ENCODE data around the gene UTF1. TPM values are rescaled to one million over a fixed set of nuclear protein-coding genes. Genes with fewer than 3 reads are reported as not detected.

UTF1 gene
- total RNA-seq, 1 experiment from 2014 or later: 8.8 TPM

DNA sequence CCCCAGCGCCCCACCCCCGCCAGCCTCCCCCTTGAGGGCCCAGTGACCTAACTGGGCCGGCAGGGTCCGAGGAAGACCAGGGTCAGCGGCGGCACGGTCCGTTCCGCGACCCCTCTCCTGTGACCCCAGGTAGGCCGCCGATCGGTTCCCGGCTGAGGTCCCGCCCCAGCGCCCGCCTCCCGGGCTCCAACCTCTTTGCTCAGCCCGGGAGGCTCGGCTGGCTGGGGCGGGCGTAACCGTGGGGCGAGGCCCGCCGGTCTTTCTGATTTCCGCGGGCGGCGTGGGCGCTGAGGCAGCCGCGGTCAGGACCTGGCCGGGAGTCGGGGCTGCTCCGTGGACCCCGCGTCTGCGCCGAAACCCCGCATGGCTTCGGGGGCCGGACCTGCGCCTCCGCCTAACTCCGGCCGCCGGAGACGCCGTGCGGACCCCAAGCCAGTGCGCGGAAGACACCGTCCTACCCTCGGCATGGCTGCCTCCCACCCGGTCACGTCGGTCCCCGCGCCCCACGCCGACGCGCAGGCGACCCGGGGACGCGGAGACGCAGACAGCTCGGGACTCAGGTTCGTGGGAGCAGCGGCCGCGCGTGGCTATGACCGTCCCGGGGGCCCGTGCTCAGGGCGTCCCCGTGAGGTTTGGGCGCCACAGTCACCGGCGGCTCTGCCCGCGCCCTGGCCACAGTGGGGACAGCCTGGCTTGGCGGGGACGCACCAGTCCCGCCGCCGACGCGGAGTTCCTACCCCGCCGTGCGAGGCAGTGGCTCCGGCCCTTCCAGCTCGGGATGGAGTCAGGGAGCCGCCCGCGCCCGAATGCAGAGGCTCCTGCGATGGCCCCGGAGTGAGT, 6.6 kb downstream of the UTF1 start:
- no peaks in the 10 kb centered on the region; the same call in 1 of the 2 replicates for H3K36me3 ChIP-seq (replicated peaks; ENCODE audit: control insufficient read depth, insufficient read depth, low read length)
- H3K27me3 ChIP-seq (ENCODE audit: control insufficient read depth, insufficient read depth, low read length): peaks cover 37% of the 10 kb centered on the region
- peak overlapping the region; percentile 62 for H3K4me3 ChIP-seq (ENCODE audit: insufficient read depth, low read depth, low read length)
- DNase-seq: peak; percentile 89

DNA sequence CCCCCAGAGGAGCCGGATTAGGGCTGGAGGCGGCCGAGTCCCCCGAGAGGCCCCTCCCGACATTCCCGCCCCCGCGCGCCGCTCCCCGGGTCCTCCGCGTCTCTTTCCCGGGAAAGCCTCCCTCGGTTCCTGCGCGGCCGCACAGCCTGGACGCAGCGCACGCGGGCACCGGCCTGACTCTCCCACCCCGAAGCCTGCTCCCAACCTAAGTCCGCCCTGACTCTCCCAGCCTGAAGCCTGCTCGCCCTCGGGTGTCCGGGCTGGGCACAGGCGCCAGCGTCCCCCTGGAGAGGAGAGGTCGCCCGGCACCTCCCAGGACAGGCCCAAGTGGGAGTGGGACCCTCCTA, 7.2 kb downstream of the UTF1 start:
- peak; percentile 90 for DNase-seq
- no peaks in the 10 kb centered on the region; the same call in 1 of the 2 replicates for H3K36me3 ChIP-seq (replicated peaks; ENCODE audit: control insufficient read depth, insufficient read depth, low read length)
- peak overlapping the region; percentile 62 for H3K4me3 ChIP-seq (ENCODE audit: insufficient read depth, low read depth, low read length)
- peaks cover 33% of the 10 kb centered on the region for H3K27me3 ChIP-seq (ENCODE audit: control insufficient read depth, insufficient read depth, low read length)

DNA sequence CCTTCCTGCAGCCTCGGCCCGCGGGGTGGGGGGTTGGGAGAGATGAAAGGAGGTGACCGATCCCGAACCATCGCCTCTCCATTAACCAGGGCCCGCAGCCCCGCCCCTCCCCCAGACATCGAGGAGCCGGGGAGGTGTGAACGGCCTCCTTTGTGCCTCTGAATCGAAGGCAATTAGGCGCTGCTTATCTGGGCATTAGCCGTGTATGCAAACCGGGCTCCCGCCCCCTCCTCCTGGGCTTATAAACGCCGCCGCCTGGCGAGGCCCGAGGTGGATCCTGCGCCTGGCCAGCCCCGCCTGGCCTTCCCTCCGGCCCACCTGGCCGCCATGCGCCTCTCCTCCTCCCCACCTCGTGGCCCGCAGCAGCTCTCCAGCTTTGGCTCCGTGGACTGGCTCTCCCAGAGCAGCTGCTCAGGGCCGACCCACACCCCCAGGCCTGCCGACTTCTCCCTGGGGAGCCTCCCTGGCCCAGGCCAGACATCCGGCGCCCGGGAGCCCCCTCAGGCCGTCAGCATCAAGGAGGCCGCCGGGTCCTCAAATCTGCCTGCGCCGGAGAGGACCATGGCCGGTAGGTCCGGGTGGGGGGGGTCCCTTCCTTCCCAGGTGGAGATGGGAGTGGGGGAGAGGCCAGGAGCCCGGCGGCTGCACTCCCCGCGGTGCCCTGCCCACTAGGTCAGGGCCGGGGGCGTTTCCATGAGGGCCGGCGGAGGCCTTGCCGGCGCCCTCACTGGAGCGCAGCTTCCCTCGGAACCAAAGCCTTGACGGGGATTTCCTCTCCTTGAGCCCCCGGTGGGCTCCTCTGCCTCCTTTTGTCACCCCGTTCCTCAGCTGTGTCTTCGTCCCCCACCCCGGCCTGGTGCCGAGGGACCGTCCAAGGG, 7.8 kb downstream of the UTF1 start, which contains the start of gene VENTX:
Gene VENTX, plus strand, starts transcription at position 268 of the 878 bp plus-strand sequence. Its CDS starts 60 bp downstream, at position 328.
- Histone ChIP-seq H3K36me3 (replicated peaks; ENCODE audit: control insufficient read depth, insufficient read depth, low read length) (no peaks in the 10 kb centered on the region; the same call in 1 of the 2 replicates), H3K4me3 (ENCODE audit: insufficient read depth, low read depth, low read length) (peak within 1 kb of the TSS; percentile 62), H3K27me3 (ENCODE audit: control insufficient read depth, insufficient read depth, low read length) (peaks cover 33% of the 10 kb centered on the region)
- peak; percentile 90 for DNase-seq

DNA sequence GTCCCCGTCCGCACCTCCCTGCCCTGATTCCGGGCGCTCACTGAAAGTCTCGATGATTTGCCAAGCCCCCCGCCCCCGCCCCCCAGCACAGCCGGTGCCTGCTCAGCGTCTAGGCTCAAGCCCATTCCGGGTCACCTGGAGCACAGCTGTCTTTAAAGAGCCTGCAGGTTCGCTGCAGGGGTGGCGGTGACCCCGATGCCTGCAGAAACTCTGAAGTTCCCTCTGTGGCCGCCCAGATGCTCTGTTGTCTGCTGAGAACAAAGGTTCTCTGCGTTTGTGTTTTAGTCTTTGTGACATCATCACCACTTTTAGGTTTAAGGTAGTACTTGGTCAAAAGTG, 8.4 kb downstream of the UTF1 start:
- Histone ChIP-seq H3K4me3 (ENCODE audit: insufficient read depth, low read depth, low read length) (peak overlapping the region; percentile 62), H3K27me3 (ENCODE audit: control insufficient read depth, insufficient read depth, low read length) (peaks cover 30% of the 10 kb centered on the region), H3K36me3 (replicated peaks; ENCODE audit: control insufficient read depth, insufficient read depth, low read length) (no peaks in the 10 kb centered on the region; the same call in 1 of the 2 replicates)
- DNase-seq: no peak

DNA sequence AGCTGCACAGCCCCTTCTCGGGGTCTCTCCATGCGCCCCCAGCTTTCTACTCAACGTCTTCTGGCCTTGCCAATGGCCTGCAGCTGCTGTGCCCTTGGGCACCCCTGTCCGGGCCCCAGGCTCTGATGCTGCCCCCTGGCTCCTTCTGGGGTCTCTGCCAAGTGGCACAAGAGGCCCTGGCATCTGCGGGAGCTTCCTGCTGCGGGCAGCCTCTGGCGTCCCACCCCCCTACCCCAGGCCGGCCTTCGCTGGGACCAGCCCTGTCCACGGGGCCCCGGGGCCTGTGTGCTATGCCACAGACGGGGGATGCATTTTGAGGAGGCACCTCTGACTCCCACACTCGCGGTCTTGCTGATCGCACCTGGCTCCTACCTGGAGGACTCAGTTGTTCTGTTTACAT, 10.0 kb downstream of the UTF1 start:
- no peak overlapping the region for H3K4me3 ChIP-seq (ENCODE audit: insufficient read depth, low read depth, low read length)
- H3K27me3 ChIP-seq (ENCODE audit: control insufficient read depth, insufficient read depth, low read length): peaks cover 29% of the 10 kb centered on the region
- no peaks in the 10 kb centered on the region; the same call in 1 of the 2 replicates for H3K36me3 ChIP-seq (replicated peaks; ENCODE audit: control insufficient read depth, insufficient read depth, low read length)
- DNase-seq: no peak

DNA sequence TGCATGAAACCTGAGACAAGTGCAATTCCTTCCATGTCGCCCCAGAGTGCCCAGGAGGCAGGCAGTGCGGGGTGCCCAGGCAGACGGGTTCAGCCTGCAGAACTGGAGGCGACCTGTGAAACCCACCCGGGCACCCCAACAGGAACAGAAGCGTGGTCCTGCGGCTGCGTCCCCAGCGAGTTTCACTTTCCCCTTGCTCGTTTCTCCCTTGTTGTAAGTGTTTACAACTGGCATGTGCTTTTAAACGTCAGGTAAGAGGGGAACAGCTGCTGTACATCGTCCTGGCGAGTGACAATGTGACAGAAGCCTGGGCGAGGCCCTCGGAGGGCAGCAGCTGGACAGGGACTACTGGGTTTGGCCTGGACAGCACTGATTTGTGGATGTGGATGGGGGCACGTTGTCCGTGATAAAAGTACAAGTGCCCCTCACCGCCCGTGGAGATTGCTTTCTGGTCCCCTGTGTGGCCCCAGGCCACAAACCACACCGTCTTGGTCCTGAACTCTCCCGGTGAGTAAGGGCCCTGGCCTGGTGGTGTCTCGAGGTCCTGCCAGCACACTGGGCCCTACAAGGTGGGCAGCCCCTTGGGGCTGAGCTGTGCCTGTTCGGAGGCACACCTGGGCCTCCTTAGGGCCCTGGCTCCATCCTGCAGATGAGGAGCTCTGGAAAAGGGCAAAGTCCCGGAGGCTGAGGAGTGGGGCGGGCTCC, 11.6 kb downstream of the UTF1 start:
- no peaks in the 10 kb centered on the region; the same call in 1 of the 2 replicates for H3K36me3 ChIP-seq (replicated peaks; ENCODE audit: control insufficient read depth, insufficient read depth, low read length)
- H3K4me3 ChIP-seq (ENCODE audit: insufficient read depth, low read depth, low read length): no peak overlapping the region
- no peak for DNase-seq

DNA sequence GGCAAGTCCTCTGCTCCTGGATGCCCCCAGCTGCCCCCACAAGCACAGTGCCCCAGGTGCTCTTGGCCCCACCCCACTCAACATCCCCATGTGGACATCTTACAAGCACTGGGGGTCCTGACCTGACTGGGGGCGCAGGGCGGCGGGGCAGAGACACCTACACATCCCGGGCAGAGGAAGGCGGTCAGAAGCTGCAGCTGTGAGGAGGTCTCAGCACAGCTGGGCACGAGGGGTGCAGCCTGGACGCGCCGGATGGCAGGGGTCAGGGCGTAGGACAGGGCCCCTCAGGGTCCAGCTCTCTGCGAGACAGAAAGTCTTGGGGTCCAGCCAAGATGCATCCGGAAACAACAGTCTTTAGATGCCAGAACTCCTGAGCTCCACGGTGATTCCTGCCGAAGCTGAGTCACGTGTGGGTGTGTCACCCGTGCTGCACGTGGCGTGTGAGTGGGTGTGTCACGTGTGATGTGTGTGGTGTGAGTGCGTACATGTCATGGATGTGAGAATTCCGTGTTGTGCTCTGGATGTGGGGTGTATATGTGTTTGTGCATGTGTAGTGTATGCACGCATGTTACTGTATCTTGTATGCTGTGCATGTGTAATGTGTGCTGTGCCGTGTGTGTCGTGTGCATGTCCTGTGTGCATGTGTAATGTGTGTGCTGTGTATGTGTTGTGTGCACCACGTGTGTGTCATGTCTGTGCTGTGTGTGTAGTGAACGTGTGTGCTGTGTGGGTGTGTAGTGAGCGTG, 12.8 kb downstream of the UTF1 start:
- no peak for DNase-seq
- Histone ChIP-seq H3K4me3 (ENCODE audit: insufficient read depth, low read depth, low read length) (no peak overlapping the region), H3K36me3 (replicated peaks; ENCODE audit: control insufficient read depth, insufficient read depth, low read length) (no peaks in the 10 kb centered on the region; the same call in 1 of the 2 replicates), H3K27me3 (ENCODE audit: control insufficient read depth, insufficient read depth, low read length) (peaks cover 4% of the 10 kb centered on the region; the same call in 1 of the 2 replicates)

More for the DNA sequence above, 11.6 kb downstream of the UTF1 start:
- peaks cover 13% of the 10 kb centered on the region for H3K27me3 ChIP-seq (ENCODE audit: control insufficient read depth, insufficient read depth, low read length)

DNA sequence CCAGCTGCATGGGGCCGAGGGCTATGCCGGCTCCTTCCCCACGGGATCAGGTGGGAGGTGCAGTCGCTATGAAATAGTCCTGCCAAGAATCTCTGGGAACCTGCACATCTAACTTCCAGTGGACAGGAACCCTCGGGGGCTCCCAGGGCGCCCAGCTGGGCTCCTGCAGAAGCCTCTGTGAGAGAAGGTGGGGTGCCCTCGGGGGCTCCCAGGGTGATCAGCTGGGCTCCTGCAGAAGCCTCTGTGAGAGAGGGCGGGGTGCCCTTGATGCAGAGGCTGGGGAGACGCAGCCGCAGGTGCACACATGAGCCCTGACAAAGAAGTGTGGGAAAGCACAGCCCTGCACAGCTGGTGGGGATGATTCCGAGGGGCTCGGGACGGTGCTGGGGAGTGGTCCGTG, 13.6 kb downstream of the UTF1 start:
- H3K4me3 ChIP-seq (ENCODE audit: insufficient read depth, low read depth, low read length): no peak overlapping the region
- no peaks in the 10 kb centered on the region; the same call in 1 of the 2 replicates for H3K36me3 ChIP-seq (replicated peaks; ENCODE audit: control insufficient read depth, insufficient read depth, low read length)
- no peak for DNase-seq
- peaks cover 2% of the 10 kb centered on the region; the same call in 1 of the 2 replicates for H3K27me3 ChIP-seq (ENCODE audit: control insufficient read depth, insufficient read depth, low read length)

DNA sequence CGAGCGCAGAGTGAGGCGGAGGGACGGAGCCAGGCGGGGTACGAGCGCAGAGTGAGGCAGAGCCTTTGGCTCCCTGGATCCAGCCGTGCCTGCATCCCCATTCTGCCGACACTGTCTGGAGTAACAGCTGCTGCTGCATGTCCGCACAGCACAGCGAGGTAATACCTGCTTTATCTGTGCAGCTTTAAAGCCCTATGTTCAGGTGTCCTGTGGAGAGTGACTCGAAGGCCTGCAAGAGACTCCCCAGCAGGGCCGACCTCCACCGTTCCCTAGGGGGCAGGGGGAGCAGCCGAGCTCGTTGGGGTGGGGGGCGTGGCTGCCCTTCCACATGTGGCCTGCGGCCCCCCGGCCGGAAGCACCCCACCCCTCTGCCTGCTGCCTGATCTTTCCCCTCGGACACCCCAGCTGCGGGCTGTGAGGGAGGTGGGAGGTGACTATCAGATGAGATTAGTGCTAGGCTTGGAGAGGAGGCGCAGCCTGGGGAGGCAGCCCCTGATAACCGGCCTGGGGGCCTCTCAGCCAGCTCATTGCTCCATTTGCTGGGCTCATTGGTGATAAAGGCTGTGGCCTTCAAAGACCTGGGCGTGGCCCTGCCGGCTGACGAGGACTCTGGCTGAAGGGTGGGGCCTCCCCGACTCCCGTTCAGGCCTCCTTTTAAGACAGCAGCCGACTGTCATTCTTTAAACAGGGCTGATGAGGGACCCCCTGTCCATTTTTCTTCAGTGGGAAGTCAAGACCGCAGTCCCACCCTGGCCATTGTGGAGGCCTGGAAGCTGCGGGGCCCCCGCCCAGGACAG, 15.6 kb downstream of the UTF1 start:
- H3K27me3 ChIP-seq (ENCODE audit: control insufficient read depth, insufficient read depth, low read length): no peaks in the 10 kb centered on the region
- H3K36me3 ChIP-seq (replicated peaks; ENCODE audit: control insufficient read depth, insufficient read depth, low read length): no peaks in the 10 kb centered on the region; the same call in 1 of the 2 replicates
- H3K4me3 ChIP-seq (ENCODE audit: insufficient read depth, low read depth, low read length): no peak overlapping the region
- no peak for DNase-seq

DNA sequence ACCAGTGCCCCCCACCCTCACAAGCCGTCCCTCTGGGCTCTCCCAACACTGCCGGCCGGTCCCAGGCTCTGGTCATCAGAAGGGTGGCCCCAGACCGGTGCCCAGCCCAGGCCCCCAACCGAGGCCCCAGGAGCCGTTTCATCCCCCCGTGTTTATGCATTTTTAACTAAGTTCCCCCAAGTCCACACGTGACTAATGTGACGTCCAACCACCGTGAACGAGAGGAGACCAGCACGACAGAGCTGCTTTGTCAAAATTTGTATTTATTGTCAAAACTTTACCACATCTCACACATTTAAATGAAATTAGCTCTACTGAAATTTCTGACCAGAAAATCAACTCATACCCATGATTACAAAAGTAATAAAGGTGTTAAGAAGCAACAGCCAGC, 16.2 kb downstream of the UTF1 start:
- DNase-seq: no peak
- Histone ChIP-seq H3K4me3 (ENCODE audit: insufficient read depth, low read depth, low read length) (no peak overlapping the region), H3K27me3 (ENCODE audit: control insufficient read depth, insufficient read depth, low read length) (no peaks in the 10 kb centered on the region), H3K36me3 (replicated peaks; ENCODE audit: control insufficient read depth, insufficient read depth, low read length) (no peaks in the 10 kb centered on the region; the same call in 1 of the 2 replicates)

DNA sequence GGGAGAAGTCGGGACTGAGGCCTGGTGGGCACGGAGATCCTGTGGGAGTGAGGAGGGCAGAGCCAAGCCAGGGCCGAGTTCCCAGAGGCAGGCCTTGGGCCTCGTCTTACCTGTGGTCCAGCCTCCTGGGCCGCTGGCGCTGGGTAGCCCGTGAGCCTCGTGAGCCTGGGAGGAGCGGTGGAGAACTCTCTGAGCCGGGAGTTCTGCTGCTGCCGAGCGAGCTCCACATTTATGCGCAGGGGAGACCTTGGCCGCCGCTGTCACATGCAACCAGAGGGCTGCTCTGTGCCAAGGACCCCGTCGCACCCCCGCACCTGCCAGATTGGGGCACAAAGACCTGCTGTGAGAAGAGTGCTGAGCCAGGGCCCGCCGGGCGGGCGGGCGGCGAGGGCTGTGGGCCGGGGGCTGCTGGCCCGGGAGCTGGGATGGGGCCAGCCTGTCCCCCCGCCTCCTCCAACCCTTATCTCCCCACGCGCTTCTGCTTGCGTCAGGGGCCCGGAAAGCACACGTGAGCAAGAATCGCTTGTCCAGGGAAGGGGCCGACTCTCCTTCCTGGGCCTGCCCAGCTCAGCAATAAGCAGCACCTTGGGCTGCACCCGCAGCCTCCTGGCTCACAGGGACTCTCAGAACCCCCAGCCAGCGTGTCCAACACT, 17.8 kb downstream of the UTF1 start:
- H3K27me3 ChIP-seq (ENCODE audit: control insufficient read depth, insufficient read depth, low read length): no peaks in the 10 kb centered on the region
- peak; percentile 82 for DNase-seq
- no peak overlapping the region for H3K4me3 ChIP-seq (ENCODE audit: insufficient read depth, low read depth, low read length)
- H3K36me3 ChIP-seq (replicated peaks; ENCODE audit: control insufficient read depth, insufficient read depth, low read length): no peaks in the 10 kb centered on the region

DNA sequence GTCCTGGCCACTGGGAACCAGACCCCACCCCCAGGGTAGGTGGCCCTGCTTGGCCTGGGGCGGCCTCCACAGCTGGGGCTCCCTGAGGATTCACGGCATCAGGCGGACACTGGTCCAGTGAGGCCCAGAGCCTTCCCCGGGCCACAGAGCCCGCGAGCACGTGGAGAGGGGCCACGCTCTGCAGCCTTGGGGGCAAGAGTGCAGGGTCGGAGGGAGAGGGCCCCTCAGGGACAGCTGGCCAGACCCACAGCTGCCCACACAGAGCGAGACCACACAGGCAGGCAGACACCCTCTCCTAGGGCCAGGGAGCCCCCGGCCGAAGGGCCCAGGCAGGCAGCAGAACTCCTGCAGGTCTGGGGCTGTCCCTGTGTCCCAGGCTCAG, 18.3 kb downstream of the UTF1 start:
- H3K4me3 ChIP-seq (ENCODE audit: insufficient read depth, low read depth, low read length): no peak overlapping the region
- no peaks in the 10 kb centered on the region for H3K27me3 ChIP-seq (ENCODE audit: control insufficient read depth, insufficient read depth, low read length)
- no peak for DNase-seq
- H3K36me3 ChIP-seq (replicated peaks; ENCODE audit: control insufficient read depth, insufficient read depth, low read length): no peaks in the 10 kb centered on the region
